CD4-positive, CD25-positive, alpha-beta regulatory T cell (primary cell): ENCODE data around the gene FOXF1. TPM values are rescaled to one million over a fixed set of nuclear protein-coding genes. Genes with fewer than 3 reads are reported as not detected.

Source experiments
- ATAC-seq, 2 donors: fragments of 150-1000 bp; cut with Tn5 transposase; one replicate each; pipeline ENCODE4 v1.10.0; 2021; ENCODE audit warnings: low read depth in 2 of 2, moderate number of reproducible peaks in 2 of 2, moderate library complexity in 1 of 2
- DNase-seq, 3 donors: peaks; one replicate each; pipeline versions ENCODE4 v3.0.0 to v3.0.0-alpha.2; 2012 to 2022; ENCODE audit warnings: mixed read lengths in 1 of 3
- H3K27ac ChIP-seq: one replicate; pipeline ENCODE4 v1.7.0; 2013; ENCODE audit warnings: mild to moderate bottlenecking, low read length; ENCODE audit not compliant: insufficient read depth, poor library complexity, severe bottlenecking
- H3K27me3 ChIP-seq: one replicate; pipeline ENCODE4 v1.7.0; 2013; ENCODE audit warnings: low read length; ENCODE audit not compliant: control insufficient read depth, insufficient read depth
- H3K36me3 ChIP-seq: one replicate; pipeline ENCODE4 v1.7.0; 2013; ENCODE audit warnings: mild to moderate bottlenecking, low read length, moderate library complexity; ENCODE audit not compliant: control insufficient read depth, insufficient read depth
- H3K4me1 ChIP-seq: 2 replicates; pipeline ENCODE4 v1.7.0; 2013; ENCODE audit warnings: mild to moderate bottlenecking, low read length; ENCODE audit not compliant: insufficient read depth, control insufficient read depth, poor library complexity, severe bottlenecking
- H3K4me3 ChIP-seq: one replicate; pipeline ENCODE4 v1.7.0; 2013; ENCODE audit warnings: low read depth, mild to moderate bottlenecking, low read length, moderate library complexity
- H3K9me3 ChIP-seq, 2 experiments: 1 replicate in 1 of 2; 2 replicates in 1 of 2; pipeline ENCODE4 v1.7.0; 2013; ENCODE audit warnings: low read length in 2 of 2, mild to moderate bottlenecking in 1 of 2, moderate library complexity in 1 of 2; ENCODE audit not compliant: control insufficient read depth in 2 of 2
- H3K27ac Mint-ChIP-seq, 3 donors: one replicate each; pipeline ENCODE4 v1.8.0; 2020 to 2022; ENCODE audit warnings: mild to moderate bottlenecking in 3 of 3, mixed read lengths in 3 of 3, moderate library complexity in 2 of 3
- H3K27me3 Mint-ChIP-seq: one replicate; pipeline ENCODE4 v1.8.0; 2022; ENCODE audit warnings: mild to moderate bottlenecking, mixed read lengths
- H3K36me3 Mint-ChIP-seq: one replicate; pipeline ENCODE4 v1.8.0; 2020; ENCODE audit warnings: mixed read lengths
- H3K4me1 Mint-ChIP-seq, 4 donors: one replicate each; pipeline ENCODE4 v1.8.0; 2020 to 2022; ENCODE audit warnings: mixed read lengths in 4 of 4, mild to moderate bottlenecking in 1 of 4
- H3K4me3 Mint-ChIP-seq, 4 donors: one replicate each; pipeline ENCODE4 v1.8.0; 2020 to 2022; ENCODE audit warnings: mild to moderate bottlenecking in 4 of 4, mixed read lengths in 4 of 4, moderate library complexity in 3 of 4
- H3K9me3 Mint-ChIP-seq, 7 donors: one replicate each; pipeline ENCODE4 v1.8.0; 2020 to 2022; ENCODE audit warnings: mixed read lengths in 7 of 7, mild to moderate bottlenecking in 3 of 7, moderate library complexity in 2 of 7
- polyA plus RNA-seq, 4 donors: library from polyadenylated mRNA; unstranded; fragments of 300-500 nt; fragmentation: Illumina TruSeq; gene quantifications; one replicate each; pipeline ENCODE4 v1.2.3, GENCODE V29; 2021
- total RNA-seq: library from RNA; stranded (reverse); gene quantifications from one replicate; pipeline ENCODE4 v1.2.3, GENCODE V29; 2022

Gene FOXF1
- total and polyA plus RNA-seq, 5 donors from 2014 or later = not detected

DNA sequence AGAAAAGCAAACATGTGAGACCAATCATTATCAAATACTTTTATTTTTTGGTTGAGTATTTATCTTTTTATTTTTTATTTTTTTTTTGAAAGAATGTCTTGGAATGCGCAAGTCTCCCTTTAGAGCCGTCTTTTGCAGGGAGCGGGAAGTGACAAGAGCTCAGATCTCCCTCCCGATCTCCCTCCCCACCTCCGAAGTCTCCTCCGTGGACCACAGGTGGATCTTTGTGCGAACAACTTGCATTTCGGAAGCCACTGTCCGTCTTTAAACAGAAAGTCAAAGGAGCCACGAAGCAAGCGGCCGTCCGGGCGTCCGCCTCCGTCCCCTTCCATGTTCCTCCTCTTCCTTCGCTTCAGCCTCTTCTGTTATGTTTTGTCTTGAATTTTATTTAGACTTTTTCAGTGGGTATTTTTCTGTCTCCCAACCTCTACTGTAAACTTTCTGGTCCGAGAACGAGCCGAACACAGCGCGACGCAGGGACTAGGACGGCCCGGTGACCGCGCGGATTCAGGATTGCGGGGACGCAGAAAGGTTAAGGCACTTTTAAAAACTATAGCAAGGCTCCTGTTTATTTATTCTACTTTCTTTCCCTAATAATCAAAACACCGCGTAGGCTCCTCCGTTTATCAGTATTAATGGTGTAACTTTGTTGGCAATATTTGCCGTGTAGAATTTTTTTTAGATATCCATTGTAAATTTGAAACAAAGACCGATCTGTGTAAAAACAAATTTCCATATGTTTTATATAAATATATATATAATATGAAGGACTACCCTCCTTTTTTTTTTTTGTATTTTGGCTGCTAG is 3.3 kb downstream of the FOXF1 start:
- peak overlapping the region in 3 of 4 donors; percentile 6 to 83 (median 57) for H3K4me3 Mint-ChIP-seq
- peaks cover 16% of the 10 kb centered on the region for H3K27me3 ChIP-seq
- no peak for ATAC-seq

DNA sequence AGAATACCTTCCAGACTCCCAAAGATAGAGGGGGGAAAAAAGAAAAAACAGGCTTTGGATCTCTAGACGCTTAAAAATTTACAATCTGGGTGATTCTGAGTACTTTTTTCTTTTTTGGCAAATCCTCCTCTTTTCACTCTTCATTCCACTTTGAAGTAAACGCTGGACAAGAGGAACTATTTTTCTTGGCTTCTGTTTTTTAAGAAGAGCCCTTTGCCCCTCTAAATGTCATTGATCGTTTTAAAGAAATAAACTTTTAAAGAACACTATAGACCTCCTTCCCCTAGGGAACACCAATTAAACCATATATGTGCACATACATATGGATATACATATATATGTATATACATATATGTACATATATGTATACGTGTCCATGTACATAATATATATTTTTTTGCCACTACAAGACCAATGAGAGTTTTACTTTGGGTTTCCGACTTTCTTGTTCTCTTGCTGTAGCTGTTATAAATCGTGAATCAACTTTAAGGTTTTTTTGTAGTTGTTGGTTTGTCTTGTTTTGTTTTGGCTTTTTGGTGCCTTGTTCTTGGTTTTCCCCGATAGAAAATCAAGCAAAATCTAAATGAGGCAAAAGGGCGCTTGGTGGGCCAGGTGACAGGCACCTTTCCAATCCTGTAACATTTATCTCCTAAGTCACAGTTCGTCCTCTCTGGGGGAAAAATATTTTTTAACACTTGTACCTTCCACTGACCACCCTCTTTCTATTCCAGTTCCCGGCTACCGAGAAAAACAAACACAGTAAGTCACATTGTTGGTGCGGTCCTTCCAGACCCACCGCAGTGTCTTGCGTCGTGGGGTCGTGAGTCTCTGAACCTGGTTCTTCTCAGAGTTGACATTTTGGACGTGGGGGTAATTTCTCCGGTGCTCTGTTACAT is 4.4 kb downstream of the FOXF1 start:
- H3K4me3 Mint-ChIP-seq = no peak overlapping the region
- no peak overlapping the region for H3K27ac Mint-ChIP-seq
- ATAC-seq = no peak

More for the DNA sequence above, 3.3 kb downstream of the FOXF1 start:
- DNase-seq = no peak
- Histone ChIP-seq H3K27ac (no peak overlapping the region), H3K9me3 (no peaks in the 10 kb centered on the region), H3K4me3 (no peak overlapping the region), H3K36me3 (no peaks in the 10 kb centered on the region), H3K4me1 (peaks cover 18% of the 10 kb centered on the region)
- Mint-ChIP-seq H3K27ac (no peak overlapping the region), H3K9me3 (peaks cover 0 to 7% (median 0%) of the 10 kb centered on the region in 7 donors), H3K4me1 (peaks cover 3 to 15% (median 7%) of the 10 kb centered on the region in 4 donors), H3K36me3 (no peaks in the 10 kb centered on the region), H3K27me3 (peaks cover 59% of the 10 kb centered on the region)

DNA sequence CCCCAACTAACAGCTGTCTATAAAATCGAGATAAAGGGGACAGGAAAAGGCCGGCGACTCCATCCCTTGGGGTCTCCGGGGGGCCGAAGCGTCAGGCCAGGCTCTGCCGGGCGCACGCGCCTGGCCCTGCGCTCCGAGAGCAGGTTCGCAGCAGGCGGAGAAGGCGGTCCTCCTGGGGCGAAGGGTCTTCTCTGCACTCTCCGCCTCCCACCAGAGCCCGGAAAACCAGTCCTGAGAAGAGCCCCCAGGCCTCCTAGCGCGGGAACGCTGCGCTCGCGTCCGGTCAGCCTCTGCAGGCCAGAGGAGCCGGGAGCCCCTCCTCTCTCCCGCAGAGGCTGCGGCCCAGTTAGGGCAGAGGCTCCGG is 5.1 kb downstream of the FOXF1 start:
- H3K4me3 Mint-ChIP-seq = no peak overlapping the region
- no peak for ATAC-seq
- H3K4me3 ChIP-seq = no peak overlapping the region
- H3K36me3 ChIP-seq = no peaks in the 10 kb centered on the region
- H3K9me3 ChIP-seq = no peaks in the 10 kb centered on the region
- H3K36me3 Mint-ChIP-seq = no peaks in the 10 kb centered on the region
- no peak overlapping the region for H3K27ac Mint-ChIP-seq
- no peak overlapping the region for H3K27ac ChIP-seq
- H3K9me3 Mint-ChIP-seq = peaks cover 0 to 7% (median 0%) of the 10 kb centered on the region in 7 donors
- H3K4me1 Mint-ChIP-seq = peaks cover 3 to 24% (median 6%) of the 10 kb centered on the region in 4 donors
- H3K4me1 ChIP-seq = peaks cover 11% of the 10 kb centered on the region
- peaks cover 64% of the 10 kb centered on the region for H3K27me3 Mint-ChIP-seq
- no peak for DNase-seq
- H3K27me3 ChIP-seq = peaks cover 16% of the 10 kb centered on the region

More for the DNA sequence above, 4.4 kb downstream of the FOXF1 start:
- Histone ChIP-seq H3K27me3 (peaks cover 16% of the 10 kb centered on the region), H3K4me1 (peaks cover 13% of the 10 kb centered on the region), H3K4me3 (no peak overlapping the region), H3K9me3 (no peaks in the 10 kb centered on the region), H3K27ac (no peak overlapping the region), H3K36me3 (no peaks in the 10 kb centered on the region)
- H3K36me3 Mint-ChIP-seq = no peaks in the 10 kb centered on the region
- peaks cover 0 to 7% (median 0%) of the 10 kb centered on the region in 7 donors for H3K9me3 Mint-ChIP-seq
- peaks cover 0 to 17% (median 5%) of the 10 kb centered on the region in 4 donors for H3K4me1 Mint-ChIP-seq
- no peak for DNase-seq
- H3K27me3 Mint-ChIP-seq = peaks cover 62% of the 10 kb centered on the region

DNA sequence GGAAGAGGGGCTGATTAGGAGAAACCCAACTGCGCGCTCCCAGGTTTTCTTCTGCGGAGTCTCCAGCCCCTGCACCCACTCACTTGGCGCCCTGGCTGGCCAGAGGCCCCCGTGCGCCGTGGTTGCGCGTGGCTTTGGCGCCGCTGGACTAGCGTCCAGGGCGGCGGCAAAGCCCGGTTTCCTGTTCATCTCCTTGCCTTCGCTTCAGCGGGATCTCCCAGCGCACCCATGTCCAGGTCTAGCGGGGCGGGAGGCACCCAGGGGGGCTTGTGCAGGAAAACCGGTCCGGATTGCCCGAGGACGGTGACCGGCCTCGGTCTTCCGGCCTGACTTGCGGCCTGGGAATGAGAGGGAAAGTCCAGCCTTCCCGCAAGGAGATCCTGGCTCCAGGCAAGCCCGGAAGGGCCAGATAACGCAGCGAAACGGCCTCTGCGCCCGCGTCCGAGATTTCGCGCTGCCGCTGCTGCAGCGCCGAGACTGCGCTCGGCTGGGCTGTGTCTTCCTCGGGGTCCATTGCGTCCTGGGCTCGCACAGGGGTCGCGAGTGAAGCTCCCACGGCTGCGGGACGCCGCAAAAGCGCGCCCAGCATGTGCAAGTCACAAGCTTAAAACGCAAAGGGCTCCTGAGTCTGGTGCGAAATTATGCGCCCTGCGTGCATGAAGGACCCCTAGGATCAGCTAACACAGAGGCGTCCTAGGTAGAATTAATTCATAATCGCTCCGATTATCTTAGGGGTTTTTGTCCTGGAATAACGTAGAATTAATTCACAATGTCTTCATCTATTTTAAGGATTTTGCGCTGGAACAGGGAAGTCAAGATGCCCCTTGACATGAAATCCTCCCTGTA is 5.7 kb downstream of the FOXF1 start:
- Histone ChIP-seq H3K4me1 (peaks cover 6% of the 10 kb centered on the region), H3K36me3 (no peaks in the 10 kb centered on the region), H3K4me3 (no peak overlapping the region), H3K9me3 (no peaks in the 10 kb centered on the region), H3K27me3 (peaks cover 16% of the 10 kb centered on the region), H3K27ac (no peak overlapping the region)
- Mint-ChIP-seq H3K27me3 (peaks cover 66% of the 10 kb centered on the region), H3K36me3 (no peaks in the 10 kb centered on the region), H3K4me3 (no peak overlapping the region), H3K27ac (peak overlapping the region in 1 of 3 donors; percentile 32), H3K9me3 (peaks cover 0 to 7% (median 0%) of the 10 kb centered on the region in 7 donors), H3K4me1 (peaks cover 3 to 23% (median 6%) of the 10 kb centered on the region in 4 donors)
- ATAC-seq (no peak), DNase-seq (no peak)

DNA sequence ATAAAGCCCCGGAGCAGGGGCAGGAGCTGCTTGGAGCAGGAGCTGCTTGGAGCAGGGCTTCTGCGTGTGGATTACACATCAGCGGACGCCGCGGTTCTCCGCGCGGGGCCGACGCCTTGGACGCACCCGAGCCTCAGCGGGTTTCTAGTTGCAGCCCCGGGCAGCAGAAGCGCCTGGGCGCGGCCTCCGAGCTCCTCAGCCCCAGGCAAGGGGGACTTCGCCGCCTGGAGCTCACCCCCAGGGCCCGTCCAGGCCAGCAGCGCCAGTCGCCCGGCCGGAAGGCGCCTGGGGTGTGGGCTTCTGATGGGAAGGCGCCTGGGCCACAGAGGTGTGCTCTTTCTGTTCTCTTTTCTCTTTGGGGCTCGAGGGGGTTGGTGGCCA is 6.3 kb downstream of the FOXF1 start:
- no peaks in the 10 kb centered on the region for H3K36me3 ChIP-seq
- no peak overlapping the region for H3K27ac ChIP-seq
- H3K4me3 Mint-ChIP-seq = no peak overlapping the region
- no peaks in the 10 kb centered on the region for H3K36me3 Mint-ChIP-seq
- peaks cover 3 to 24% (median 6%) of the 10 kb centered on the region in 4 donors for H3K4me1 Mint-ChIP-seq
- H3K9me3 Mint-ChIP-seq = peaks cover 0 to 7% (median 0%) of the 10 kb centered on the region in 7 donors
- peaks cover 16% of the 10 kb centered on the region for H3K27me3 ChIP-seq
- no peak overlapping the region for H3K4me3 ChIP-seq
- H3K27ac Mint-ChIP-seq = peak overlapping the region in 1 of 3 donors; percentile 32
- H3K27me3 Mint-ChIP-seq = peaks cover 68% of the 10 kb centered on the region
- DNase-seq (no peak), ATAC-seq (no peak)
- H3K4me1 ChIP-seq = peaks cover 6% of the 10 kb centered on the region
- no peaks in the 10 kb centered on the region for H3K9me3 ChIP-seq

- Mint-ChIP-seq H3K4me1 (peaks cover 3 to 23% (median 6%) of the 10 kb centered on the region in 4 donors), H3K9me3 (peaks cover 0 to 7% (median 0%) of the 10 kb centered on the region in 7 donors), H3K4me3 (no peak overlapping the region), H3K36me3 (no peaks in the 10 kb centered on the region), H3K27ac (no peak overlapping the region), H3K27me3 (peaks cover 65% of the 10 kb centered on the region)
- H3K27me3 ChIP-seq = peaks cover 16% of the 10 kb centered on the region
- no peak overlapping the region for H3K4me3 ChIP-seq
- H3K9me3 ChIP-seq = no peaks in the 10 kb centered on the region
- H3K36me3 ChIP-seq = no peaks in the 10 kb centered on the region
- no peak overlapping the region for H3K27ac ChIP-seq
- ATAC-seq (no peak), DNase-seq (no peak)
- H3K4me1 ChIP-seq = peaks cover 6% of the 10 kb centered on the region
Measured at GRCh38 chr16:86517033-86517432, 6.7 kb downstream of the FOXF1 start.

- H3K36me3 Mint-ChIP-seq = no peaks in the 10 kb centered on the region
- Histone ChIP-seq H3K4me1 (peaks cover 6% of the 10 kb centered on the region), H3K4me3 (no peak overlapping the region), H3K36me3 (no peaks in the 10 kb centered on the region), H3K27me3 (peaks cover 16% of the 10 kb centered on the region), H3K27ac (no peak overlapping the region), H3K9me3 (no peaks in the 10 kb centered on the region)
- H3K9me3 Mint-ChIP-seq = peaks cover 0 to 7% (median 0%) of the 10 kb centered on the region in 7 donors
- no peak overlapping the region for H3K27ac Mint-ChIP-seq
- DNase-seq (peak in 1 of 3 donors; percentile 20), ATAC-seq (no peak)
- H3K4me1 Mint-ChIP-seq = peaks cover 3 to 23% (median 6%) of the 10 kb centered on the region in 4 donors
- H3K27me3 Mint-ChIP-seq = peaks cover 65% of the 10 kb centered on the region
- H3K4me3 Mint-ChIP-seq = no peak overlapping the region
Measured at GRCh38 chr16:86517652-86518258, 7.4 kb downstream of the FOXF1 start.
